C4-2B (cell line): ENCODE measurements around the gene MEGF10.

Experiments used
- H3K27ac ChIP-seq: fragments of 450-650 bp; 2 replicates; pipeline ENCODE4 v1.5.1; 2017
- ZFX ChIP-seq: fragments of 450-650 bp; IDR thresholded peaks from 2 replicates; pipeline ENCODE4 v1.6.1; 2017
- TF ChIP-seq, protein P1 (sequence below): fragments of 450-650 bp; conservative IDR thresholded peaks from 2 replicates; pipeline ENCODE4 v1.5.1; 2017; ENCODE audit warnings: mild to moderate bottlenecking

The MEGF10 gene

DNA sequence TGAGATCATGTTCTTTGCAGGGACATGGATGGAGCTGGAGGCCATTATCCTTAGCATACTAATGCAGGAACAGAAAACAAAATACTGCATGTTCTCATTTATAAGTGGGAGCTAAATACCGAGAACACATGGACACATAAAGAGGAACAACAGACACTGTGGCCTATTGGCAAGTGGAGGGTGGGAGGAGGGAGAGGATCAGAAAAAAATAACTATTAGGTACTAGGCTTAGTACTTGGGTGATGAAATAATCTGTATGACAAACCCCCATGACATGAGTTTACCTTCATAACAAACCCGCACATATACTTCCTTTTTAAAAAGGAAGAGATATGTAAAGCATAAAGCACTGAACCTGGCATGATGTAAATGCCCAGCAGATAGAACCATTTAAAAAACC is 99.0 kb downstream of the MEGF10 start:
- TF ChIP-seq, protein P1, sequence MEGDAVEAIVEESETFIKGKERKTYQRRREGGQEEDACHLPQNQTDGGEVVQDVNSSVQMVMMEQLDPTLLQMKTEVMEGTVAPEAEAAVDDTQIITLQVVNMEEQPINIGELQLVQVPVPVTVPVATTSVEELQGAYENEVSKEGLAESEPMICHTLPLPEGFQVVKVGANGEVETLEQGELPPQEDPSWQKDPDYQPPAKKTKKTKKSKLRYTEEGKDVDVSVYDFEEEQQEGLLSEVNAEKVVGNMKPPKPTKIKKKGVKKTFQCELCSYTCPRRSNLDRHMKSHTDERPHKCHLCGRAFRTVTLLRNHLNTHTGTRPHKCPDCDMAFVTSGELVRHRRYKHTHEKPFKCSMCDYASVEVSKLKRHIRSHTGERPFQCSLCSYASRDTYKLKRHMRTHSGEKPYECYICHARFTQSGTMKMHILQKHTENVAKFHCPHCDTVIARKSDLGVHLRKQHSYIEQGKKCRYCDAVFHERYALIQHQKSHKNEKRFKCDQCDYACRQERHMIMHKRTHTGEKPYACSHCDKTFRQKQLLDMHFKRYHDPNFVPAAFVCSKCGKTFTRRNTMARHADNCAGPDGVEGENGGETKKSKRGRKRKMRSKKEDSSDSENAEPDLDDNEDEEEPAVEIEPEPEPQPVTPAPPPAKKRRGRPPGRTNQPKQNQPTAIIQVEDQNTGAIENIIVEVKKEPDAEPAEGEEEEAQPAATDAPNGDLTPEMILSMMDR = no peak
- no peak for TF ChIP-seq ZFX
- H3K27ac ChIP-seq = no peak overlapping the region

DNA sequence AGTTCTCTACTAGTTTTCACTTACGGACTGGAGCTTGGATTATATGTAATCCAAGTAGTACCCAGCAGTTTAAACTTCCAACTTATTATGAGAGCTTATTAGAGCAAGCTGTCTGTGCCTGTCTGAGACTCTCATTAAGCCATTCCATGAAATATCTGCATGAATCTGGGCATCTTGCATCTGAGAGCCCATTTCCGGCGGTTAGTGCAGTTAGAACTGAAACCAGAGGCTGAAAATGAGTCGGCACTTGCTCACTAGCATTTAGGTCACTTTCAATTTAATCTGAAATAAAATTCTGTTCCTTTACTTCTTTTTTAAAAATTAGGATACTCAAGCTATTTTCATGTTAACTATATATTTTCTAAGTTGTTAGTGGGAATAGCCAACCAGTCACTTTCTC is 102.2 kb downstream of the MEGF10 start:
- no peak overlapping the region for H3K27ac ChIP-seq
- TF ChIP-seq ZFX = no peak
- TF ChIP-seq, protein P1 = no peak

DNA sequence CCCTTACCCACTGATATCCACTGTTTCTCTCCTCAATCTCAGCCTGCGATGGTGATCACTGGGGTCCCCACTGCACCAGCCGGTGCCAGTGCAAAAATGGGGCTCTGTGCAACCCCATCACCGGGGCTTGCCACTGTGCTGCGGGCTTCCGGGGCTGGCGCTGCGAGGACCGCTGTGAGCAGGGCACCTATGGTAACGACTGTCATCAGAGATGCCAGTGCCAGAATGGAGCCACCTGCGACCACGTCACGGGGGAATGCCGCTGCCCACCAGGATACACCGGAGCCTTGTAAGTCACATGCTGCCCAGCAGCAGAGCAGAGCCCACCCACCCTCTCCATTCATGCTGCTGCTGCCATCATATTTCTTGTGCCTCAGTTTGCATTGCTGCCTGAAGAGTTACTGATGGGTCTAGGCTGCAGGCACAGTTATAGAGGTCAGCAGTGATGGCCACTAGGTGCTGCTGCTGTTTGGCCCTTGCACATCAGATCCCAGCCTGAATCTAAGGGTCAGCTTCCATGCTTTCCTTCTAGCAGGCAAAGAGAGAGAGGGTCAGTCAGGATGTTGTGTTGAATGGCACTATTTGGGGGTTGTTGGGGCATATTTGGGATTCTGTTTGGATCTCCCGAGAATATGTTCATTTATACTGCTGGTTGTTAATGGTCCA is 106.0 kb downstream of the MEGF10 start:
- no peak overlapping the region for H3K27ac ChIP-seq
- no peak for TF ChIP-seq ZFX
- TF ChIP-seq, protein P1 = 0 out of 2 replicates have a peak, but pooled peaks have one; percentile 5

DNA sequence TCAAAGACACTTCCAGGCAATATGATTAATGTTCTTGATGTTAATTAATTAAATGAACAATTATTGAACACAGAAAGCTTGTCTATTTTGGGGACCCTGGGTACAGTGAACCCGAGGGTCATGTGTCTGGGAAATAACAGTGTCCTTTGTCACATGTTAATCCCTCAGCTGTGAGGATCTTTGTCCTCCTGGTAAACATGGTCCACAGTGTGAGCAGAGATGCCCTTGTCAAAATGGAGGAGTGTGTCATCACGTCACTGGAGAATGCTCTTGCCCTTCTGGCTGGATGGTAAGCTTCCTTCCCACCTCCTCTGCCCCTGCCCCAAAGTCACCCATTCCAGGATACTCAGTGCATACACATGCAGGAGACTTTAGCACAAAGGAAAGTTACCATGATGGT is 107.9 kb downstream of the MEGF10 start:
- no peak overlapping the region for H3K27ac ChIP-seq
- no peak for TF ChIP-seq ZFX
- TF ChIP-seq, protein P1 = no peak

DNA sequence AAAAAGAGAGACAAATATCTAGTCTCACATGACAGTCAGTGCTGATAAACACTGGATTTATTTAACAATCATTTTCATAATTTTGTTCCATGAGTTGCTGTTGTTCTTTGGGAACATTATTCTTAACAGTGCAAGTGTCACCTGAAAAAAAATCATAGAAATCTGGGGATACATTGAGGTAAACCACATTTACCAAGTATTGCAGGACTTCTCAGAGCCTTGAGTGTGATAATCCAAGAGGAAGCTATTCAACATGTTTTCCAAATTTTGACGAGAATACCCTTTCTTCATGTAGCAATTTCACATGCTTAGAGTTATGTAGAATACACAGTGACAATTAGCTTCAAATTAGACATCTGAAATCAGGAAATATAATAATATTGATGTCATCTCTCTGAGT is 108.5 kb downstream of the MEGF10 start:
- no peak overlapping the region for H3K27ac ChIP-seq
- TF ChIP-seq, protein P1 = no peak
- TF ChIP-seq ZFX = no peak

DNA sequence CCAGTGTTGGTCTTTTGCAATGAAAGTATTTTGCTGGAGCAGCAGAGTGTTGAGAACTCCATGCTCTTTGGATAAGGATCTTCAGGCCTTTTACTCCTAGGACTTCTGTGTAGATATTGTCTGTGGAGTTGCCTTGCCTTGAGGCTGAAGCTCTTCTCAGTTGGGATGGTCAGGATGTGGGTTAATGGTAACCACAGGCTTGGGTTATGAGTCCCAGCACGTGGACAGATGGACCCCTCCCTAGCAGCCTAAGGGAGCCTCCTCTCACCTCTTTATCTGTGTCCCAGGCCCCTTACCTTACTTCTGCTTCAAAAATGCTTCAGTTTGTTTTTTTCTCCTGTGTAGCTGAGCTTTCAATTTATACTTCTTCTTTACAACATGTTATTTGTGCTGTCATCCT is 109.9 kb downstream of the MEGF10 start:
- no peak overlapping the region for H3K27ac ChIP-seq
- TF ChIP-seq ZFX = no peak
- TF ChIP-seq, protein P1 = no peak

DNA sequence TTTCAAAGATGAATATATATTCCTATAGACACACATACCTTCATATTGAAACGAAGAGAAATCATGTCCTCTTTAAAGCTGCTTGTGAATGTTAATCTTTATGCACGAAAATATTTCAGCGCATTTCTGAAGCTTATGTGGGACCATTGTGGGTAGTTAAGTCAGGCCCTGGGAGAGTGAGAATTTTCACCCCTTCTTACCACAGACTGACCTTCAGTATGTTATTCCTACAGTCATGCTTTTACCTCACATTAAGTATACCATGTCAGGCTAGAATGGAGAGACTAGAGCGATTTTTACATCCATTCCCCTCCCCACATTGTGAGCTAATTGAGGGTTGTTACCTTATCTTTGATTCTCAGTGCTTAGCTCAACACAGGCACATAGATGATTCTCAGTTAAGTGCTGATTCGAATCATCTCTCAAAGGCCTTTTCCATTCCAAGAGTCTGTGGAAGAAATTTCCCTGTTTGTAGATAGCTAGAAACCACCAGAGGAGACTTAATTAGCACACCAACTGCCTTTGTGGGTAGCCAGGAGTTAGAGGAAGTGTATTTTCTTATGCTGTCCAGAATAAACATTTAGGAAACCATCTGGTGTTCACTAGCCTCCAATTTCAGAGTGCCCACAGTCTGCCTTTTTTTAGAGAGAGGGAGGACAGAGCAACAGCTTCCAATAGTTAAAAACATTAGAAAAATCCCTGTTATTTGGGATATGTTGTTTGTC is 110.5 kb downstream of the MEGF10 start:
- TF ChIP-seq, protein P1 = no peak
- TF ChIP-seq ZFX = no peak
- H3K27ac ChIP-seq = no peak overlapping the region
